HepG2 (cell line): Measurements from ENCODE around the gene PLEKHA6. TPM values are rescaled to one million over a fixed set of nuclear protein-coding genes. Genes with fewer than 3 reads are reported as not detected.
A peak's percentile ranks its signal among the peaks of the same experiment; 100 is the strongest.

Experiments
- ATF7 ChIP-seq, 2 experiments: fragments of 450-650 bp in 1 of 2; sonication (generic) in 1 of 2; formaldehyde crosslinking in 1 of 2; IDR thresholded peaks; 2 replicates each; pipeline versions ENCODE4 v1.4.0 to v1.6.1; 2016 to 2020; ENCODE audit warnings: antibody characterized with exemption in 1 of 2, mild to moderate bottlenecking in 1 of 2, missing genetic modification reagents in 1 of 2
- EED ChIP-seq: sonication (generic); formaldehyde crosslinking; IDR thresholded peaks from 2 replicates; pipeline ENCODE4 v1.5.0; 2020; ENCODE audit warnings: mild to moderate bottlenecking, missing genetic modification reagents
- HOXA7 ChIP-seq: sonication (generic); formaldehyde crosslinking; IDR thresholded peaks from 2 replicates; pipeline ENCODE4 v1.8.1; 2022; ENCODE audit warnings: mild to moderate bottlenecking, missing genetic modification reagents, moderate library complexity
- MIER2 ChIP-seq: IDR thresholded peaks from 2 replicates; pipeline ENCODE4 v1.6.1; 2016; ENCODE audit warnings: missing biosample characterization, missing genetic modification reagents
- MLLT10 ChIP-seq: sonication (generic); formaldehyde crosslinking; IDR thresholded peaks from 2 replicates; pipeline ENCODE4 v1.4.0; 2020; ENCODE audit warnings: missing genetic modification reagents
- NR1H2 ChIP-seq: sonication (generic); formaldehyde crosslinking; IDR thresholded peaks from 2 replicates; pipeline ENCODE4 v1.8.1; 2022; ENCODE audit warnings: low read depth, missing genetic modification reagents, borderline replicate concordance
- POGZ ChIP-seq: sonication (generic); formaldehyde crosslinking; IDR thresholded peaks from 2 replicates; pipeline ENCODE4 v1.4.0; 2020; ENCODE audit warnings: mild to moderate bottlenecking, missing genetic modification reagents
- ZFAT ChIP-seq: sonication (generic); formaldehyde crosslinking; conservative IDR thresholded peaks from 2 replicates; pipeline ENCODE4 v1.8.1; 2023; ENCODE audit warnings: missing genetic modification reagents, inconsistent platforms
- ZNF34 ChIP-seq: sonication (generic); formaldehyde crosslinking; IDR thresholded peaks from 2 replicates; pipeline ENCODE4 v1.4.0; 2020; ENCODE audit warnings: mild to moderate bottlenecking, missing genetic modification reagents, borderline replicate concordance
- ZNF569 ChIP-seq: sonication (generic); formaldehyde crosslinking; IDR thresholded peaks from 2 replicates; pipeline ENCODE4 v1.5.0; 2020; ENCODE audit warnings: mild to moderate bottlenecking, missing genetic modification reagents, moderate library complexity, borderline replicate concordance
- ZNF670 ChIP-seq: sonication (generic); formaldehyde crosslinking; IDR thresholded peaks from 2 replicates; pipeline ENCODE4 v1.8.0; 2022; ENCODE audit warnings: mild to moderate bottlenecking, missing genetic modification reagents, borderline replicate concordance
- polyA plus RNA-seq, 8 experiments: library from polyadenylated mRNA; depleted of rRNA in 3 of 8; stranded (reverse) in 7 of 8; unstranded in 1 of 8; fragments of >200 nt; fragmentation: Illumina TruSeq in 4 of 8; extraction: Trizol in 4 of 8; gene quantifications; 2 replicates each; pipeline versions ENCODE4 v1.2.1 to v1.2.3, GENCODE V29; 2011 to 2016; ENCODE audit warnings: low read depth in 4 of 8, missing spikeins in 1 of 8, mixed read lengths in 1 of 8; ENCODE audit not compliant: insufficient read depth in 1 of 8
- total RNA-seq, 5 experiments: library from RNA; depleted of rRNA; stranded (reverse); fragments of >200 nt; fragmentation: Illumina TruSeq; extraction: Trizol; gene quantifications; 2 replicates each; pipeline ENCODE4 v1.2.3, GENCODE V29; 2016; ENCODE audit warnings: low read depth in 1 of 5
- TF ChIP-seq, protein P1 (sequence below): sonication (generic); formaldehyde crosslinking; IDR thresholded peaks from 2 replicates; pipeline ENCODE4 v1.8.1; 2023; ENCODE audit warnings: missing genetic modification reagents, mild to moderate bottlenecking, borderline replicate concordance
- TF ChIP-seq, protein P2 (sequence below): sonication (generic); formaldehyde crosslinking; IDR thresholded peaks from 2 replicates; pipeline ENCODE4 v1.5.0; 2020; ENCODE audit warnings: mild to moderate bottlenecking, missing genetic modification reagents, borderline replicate concordance
- TF ChIP-seq, protein P3 (sequence below): sonication (generic); formaldehyde crosslinking; IDR thresholded peaks from 2 replicates; pipeline ENCODE4 v1.4.0; 2020; ENCODE audit warnings: mild to moderate bottlenecking, missing genetic modification reagents

The PLEKHA6 gene
- total and polyA plus RNA-seq, 2 of the 13 experiments (the other 11 are each of a cell fraction or from before 2014, with no cell fraction given): 5.3 to 11.4 TPM

- TF ChIP-seq, protein P1, sequence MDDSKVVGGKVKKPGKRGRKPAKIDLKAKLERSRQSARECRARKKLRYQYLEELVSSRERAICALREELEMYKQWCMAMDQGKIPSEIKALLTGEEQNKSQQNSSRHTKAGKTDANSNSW: no peak
- peak; percentile 89 for TF ChIP-seq POGZ
- TF ChIP-seq, protein P2, sequence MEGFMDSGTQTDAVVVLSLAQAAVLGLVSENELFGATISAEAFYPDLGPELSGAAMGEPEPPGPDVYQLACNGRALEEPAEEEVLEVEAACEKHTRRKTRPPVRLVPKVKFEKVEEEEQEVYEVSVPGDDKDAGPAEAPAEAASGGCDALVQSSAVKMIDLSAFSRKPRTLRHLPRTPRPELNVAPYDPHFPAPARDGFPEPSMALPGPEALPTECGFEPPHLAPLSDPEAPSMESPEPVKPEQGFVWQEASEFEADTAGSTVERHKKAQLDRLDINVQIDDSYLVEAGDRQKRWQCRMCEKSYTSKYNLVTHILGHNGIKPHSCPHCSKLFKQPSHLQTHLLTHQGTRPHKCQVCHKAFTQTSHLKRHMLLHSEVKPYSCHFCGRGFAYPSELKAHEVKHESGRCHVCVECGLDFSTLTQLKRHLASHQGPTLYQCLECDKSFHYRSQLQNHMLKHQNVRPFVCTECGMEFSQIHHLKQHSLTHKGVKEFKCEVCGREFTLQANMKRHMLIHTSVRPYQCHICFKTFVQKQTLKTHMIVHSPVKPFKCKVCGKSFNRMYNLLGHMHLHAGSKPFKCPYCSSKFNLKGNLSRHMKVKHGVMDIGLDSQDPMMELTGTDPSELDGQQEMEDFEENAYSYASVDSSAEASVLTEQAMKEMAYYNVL (CRISPR knock-in tag): peak; percentile 74; the same call in 1 of the 2 replicates
- TF ChIP-seq, protein P3, sequence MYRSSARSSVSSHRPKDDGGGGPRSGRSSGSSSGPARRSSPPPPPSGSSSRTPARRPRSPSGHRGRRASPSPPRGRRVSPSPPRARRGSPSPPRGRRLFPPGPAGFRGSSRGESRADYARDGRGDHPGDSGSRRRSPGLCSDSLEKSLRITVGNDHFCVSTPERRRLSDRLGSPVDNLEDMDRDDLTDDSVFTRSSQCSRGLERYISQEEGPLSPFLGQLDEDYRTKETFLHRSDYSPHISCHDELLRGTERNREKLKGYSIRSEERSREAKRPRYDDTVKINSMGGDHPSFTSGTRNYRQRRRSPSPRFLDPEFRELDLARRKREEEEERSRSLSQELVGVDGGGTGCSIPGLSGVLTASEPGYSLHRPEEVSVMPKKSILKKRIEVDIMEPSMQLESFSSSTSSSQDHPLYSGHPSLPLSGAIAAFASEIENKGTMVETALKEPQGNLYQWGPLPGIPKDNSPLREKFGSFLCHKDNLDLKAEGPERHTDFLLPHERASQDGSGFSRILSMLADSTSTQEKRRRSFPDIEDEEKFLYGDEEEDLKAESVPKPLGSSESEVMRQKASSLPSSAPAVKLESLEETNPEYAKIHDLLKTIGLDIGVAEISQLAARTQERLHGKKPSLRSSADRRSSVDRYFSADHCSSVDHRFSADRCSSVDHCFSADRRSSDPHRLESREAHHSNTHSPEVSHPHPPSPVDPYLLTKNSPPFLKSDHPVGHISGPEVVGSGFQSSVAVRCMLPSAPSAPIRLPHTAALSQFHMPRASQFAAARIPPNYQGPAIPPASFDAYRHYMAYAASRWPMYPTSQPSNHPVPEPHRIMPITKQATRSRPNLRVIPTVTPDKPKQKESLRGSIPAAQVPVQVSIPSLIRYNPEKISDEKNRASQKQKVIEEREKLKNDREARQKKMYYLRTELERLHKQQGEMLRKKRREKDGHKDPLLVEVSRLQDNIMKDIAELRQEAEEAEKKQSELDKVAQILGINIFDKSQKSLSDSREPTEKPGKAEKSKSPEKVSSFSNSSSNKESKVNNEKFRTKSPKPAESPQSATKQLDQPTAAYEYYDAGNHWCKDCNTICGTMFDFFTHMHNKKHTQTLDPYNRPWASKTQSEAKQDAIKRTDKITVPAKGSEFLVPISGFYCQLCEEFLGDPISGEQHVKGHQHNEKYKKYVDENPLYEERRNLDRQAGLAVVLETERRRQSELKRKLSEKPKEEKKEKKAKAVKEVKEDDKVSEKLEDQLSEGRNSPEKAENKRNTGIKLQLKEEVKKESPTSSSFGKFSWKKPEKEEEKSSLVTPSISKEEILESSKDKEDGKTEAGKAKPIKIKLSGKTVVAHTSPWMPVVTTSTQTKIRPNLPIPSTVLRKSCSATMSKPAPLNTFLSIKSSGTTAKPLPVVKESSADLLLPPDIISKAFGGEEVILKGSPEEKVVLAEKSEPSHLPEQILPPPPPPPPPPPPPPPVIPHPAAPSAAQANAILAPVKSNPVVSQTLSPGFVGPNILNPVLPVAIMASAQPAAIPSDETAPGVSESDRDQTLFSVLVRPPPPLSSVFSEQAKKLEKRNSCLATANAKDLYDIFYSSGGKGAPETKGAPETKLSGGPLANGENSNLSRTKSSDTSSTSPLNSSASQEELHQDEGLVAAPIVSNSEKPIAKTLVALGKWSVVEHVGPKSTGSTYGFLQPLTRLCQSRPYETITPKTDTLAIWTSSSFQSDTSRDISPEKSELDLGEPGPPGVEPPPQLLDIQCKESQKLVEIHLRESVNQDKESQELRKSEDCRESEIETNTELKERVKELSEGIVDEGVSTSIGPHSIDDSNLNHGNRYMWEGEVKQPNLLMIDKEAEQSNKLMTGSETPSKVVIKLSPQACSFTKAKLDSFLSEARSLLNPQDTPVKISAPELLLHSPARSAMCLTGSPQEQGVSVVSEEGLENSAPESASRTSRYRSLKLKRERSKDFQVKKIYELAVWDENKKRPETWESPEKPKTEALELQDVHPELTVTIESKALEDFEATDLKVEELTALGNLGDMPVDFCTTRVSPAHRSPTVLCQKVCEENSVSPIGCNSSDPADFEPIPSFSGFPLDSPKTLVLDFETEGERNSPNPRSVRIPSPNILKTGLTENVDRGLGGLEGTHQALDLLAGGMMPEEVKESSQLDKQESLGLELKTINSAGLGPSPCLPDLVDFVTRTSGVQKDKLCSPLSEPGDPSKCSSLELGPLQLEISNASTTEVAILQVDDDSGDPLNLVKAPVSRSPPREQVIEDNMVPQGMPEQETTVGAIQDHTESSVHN: peak; percentile 49
- TF ChIP-seq MIER2 (CRISPR knock-in tag): no peak
- TF ChIP-seq NR1H2: no peak
- TF ChIP-seq EED (CRISPR knock-in tag): peak; percentile 54; the same call in 1 of the 2 replicates
- TF ChIP-seq ZFAT (CRISPR knock-in tag): 0 out of 2 replicates have a peak, but pooled peaks have one; percentile 30
- peak; percentile 88; the same call in 1 of the 2 replicates for TF ChIP-seq ZNF34 (CRISPR knock-in tag)
- TF ChIP-seq ATF7 (IDR thresholded peaks at IDR 0.05): no peak
- peak; percentile 41; the same call in 1 of the 2 replicates for TF ChIP-seq ATF7 (CRISPR knock-in tag; IDR thresholded peaks at IDR 0.05)
- peak; percentile 67; the same call in 1 of the 2 replicates for TF ChIP-seq ZNF569 (CRISPR knock-in tag)
- no peak for TF ChIP-seq HOXA7 (CRISPR knock-in tag)
- TF ChIP-seq MLLT10 (CRISPR knock-in tag): no peak
- TF ChIP-seq ZNF670 (CRISPR knock-in tag): no peak; the same call in 1 of the 2 replicates
These were observed 145.8 kb downstream of the PLEKHA6 start, which contains the start of gene GOLT1A (continued) for GRCh38 chr1:204213668-204214662.
